CD4-positive, CD25-positive, alpha-beta regulatory T cell (primary cell): ENCODE measurements around the gene CSMD2. TPM values are rescaled to one million over a fixed set of nuclear protein-coding genes. Genes with fewer than 3 reads are reported as not detected.

Source experiments
- ATAC-seq, 2 donors: fragments of 150-1000 bp; cut with Tn5 transposase; one replicate each; pipeline ENCODE4 v1.10.0; 2021; ENCODE audit warnings: low read depth in 2 of 2, moderate number of reproducible peaks in 2 of 2, moderate library complexity in 1 of 2
- DNase-seq, 3 donors: peaks; one replicate each; pipeline versions ENCODE4 v3.0.0 to v3.0.0-alpha.2; 2012 to 2022; ENCODE audit warnings: mixed read lengths in 1 of 3
- H3K27ac ChIP-seq: one replicate; pipeline ENCODE4 v1.7.0; 2013; ENCODE audit warnings: mild to moderate bottlenecking, low read length; ENCODE audit not compliant: insufficient read depth, poor library complexity, severe bottlenecking
- H3K27me3 ChIP-seq: one replicate; pipeline ENCODE4 v1.7.0; 2013; ENCODE audit warnings: low read length; ENCODE audit not compliant: control insufficient read depth, insufficient read depth
- H3K36me3 ChIP-seq: one replicate; pipeline ENCODE4 v1.7.0; 2013; ENCODE audit warnings: mild to moderate bottlenecking, low read length, moderate library complexity; ENCODE audit not compliant: control insufficient read depth, insufficient read depth
- H3K4me1 ChIP-seq: 2 replicates; pipeline ENCODE4 v1.7.0; 2013; ENCODE audit warnings: mild to moderate bottlenecking, low read length; ENCODE audit not compliant: insufficient read depth, control insufficient read depth, poor library complexity, severe bottlenecking
- H3K4me3 ChIP-seq: one replicate; pipeline ENCODE4 v1.7.0; 2013; ENCODE audit warnings: low read depth, mild to moderate bottlenecking, low read length, moderate library complexity
- H3K9me3 ChIP-seq, 2 experiments: 1 replicate in 1 of 2; 2 replicates in 1 of 2; pipeline ENCODE4 v1.7.0; 2013; ENCODE audit warnings: low read length in 2 of 2, mild to moderate bottlenecking in 1 of 2, moderate library complexity in 1 of 2; ENCODE audit not compliant: control insufficient read depth in 2 of 2
- H3K27ac Mint-ChIP-seq, 3 donors: one replicate each; pipeline ENCODE4 v1.8.0; 2020 to 2022; ENCODE audit warnings: mild to moderate bottlenecking in 3 of 3, mixed read lengths in 3 of 3, moderate library complexity in 2 of 3
- H3K27me3 Mint-ChIP-seq: one replicate; pipeline ENCODE4 v1.8.0; 2022; ENCODE audit warnings: mild to moderate bottlenecking, mixed read lengths
- H3K36me3 Mint-ChIP-seq: one replicate; pipeline ENCODE4 v1.8.0; 2020; ENCODE audit warnings: mixed read lengths
- H3K4me1 Mint-ChIP-seq, 4 donors: one replicate each; pipeline ENCODE4 v1.8.0; 2020 to 2022; ENCODE audit warnings: mixed read lengths in 4 of 4, mild to moderate bottlenecking in 1 of 4
- H3K4me3 Mint-ChIP-seq, 4 donors: one replicate each; pipeline ENCODE4 v1.8.0; 2020 to 2022; ENCODE audit warnings: mild to moderate bottlenecking in 4 of 4, mixed read lengths in 4 of 4, moderate library complexity in 3 of 4
- H3K9me3 Mint-ChIP-seq, 7 donors: one replicate each; pipeline ENCODE4 v1.8.0; 2020 to 2022; ENCODE audit warnings: mixed read lengths in 7 of 7, mild to moderate bottlenecking in 3 of 7, moderate library complexity in 2 of 7
- polyA plus RNA-seq, 4 donors: library from polyadenylated mRNA; unstranded; fragments of 300-500 nt; fragmentation: Illumina TruSeq; gene quantifications; one replicate each; pipeline ENCODE4 v1.2.3, GENCODE V29; 2021
- total RNA-seq: library from RNA; stranded (reverse); gene quantifications from one replicate; pipeline ENCODE4 v1.2.3, GENCODE V29; 2022

The CSMD2 gene
- total and polyA plus RNA-seq, 5 donors from 2014 or later, result not detected

- H3K4me3 ChIP-seq, result no peak overlapping the region
- DNase-seq, result no peak
- H3K36me3 ChIP-seq, result no peaks in the 10 kb centered on the region
- Mint-ChIP-seq H3K4me1 (no peaks in the 10 kb centered on the region), H3K27me3 (no peaks in the 10 kb centered on the region), H3K9me3 (peaks cover 0 to 7% (median 4%) of the 10 kb centered on the region in 7 donors), H3K27ac (no peak overlapping the region), H3K4me3 (no peak overlapping the region), H3K36me3 (no peaks in the 10 kb centered on the region)
- no peaks in the 10 kb centered on the region for H3K27me3 ChIP-seq
- H3K27ac ChIP-seq, result no peak overlapping the region
- ATAC-seq, result no peak
- no peaks in the 10 kb centered on the region for H3K9me3 ChIP-seq
- H3K4me1 ChIP-seq, result no peaks in the 10 kb centered on the region
Observed at GRCh38 chr1:33502726-33503125, 662.3 kb downstream of the CSMD2 start.

GRCh38 chr1:33501774-33502173 is 663.3 kb downstream of the CSMD2 start:
- H3K4me3 ChIP-seq, result no peak overlapping the region
- H3K4me1 ChIP-seq, result no peaks in the 10 kb centered on the region
- no peak for ATAC-seq
- no peaks in the 10 kb centered on the region for H3K27me3 Mint-ChIP-seq
- no peak overlapping the region for H3K27ac ChIP-seq
- no peaks in the 10 kb centered on the region for H3K36me3 ChIP-seq
- H3K27ac Mint-ChIP-seq, result no peak overlapping the region
- no peak overlapping the region for H3K4me3 Mint-ChIP-seq
- no peaks in the 10 kb centered on the region for H3K36me3 Mint-ChIP-seq
- H3K27me3 ChIP-seq, result no peaks in the 10 kb centered on the region
- no peak for DNase-seq
- peaks cover 5 to 8% of the 10 kb centered on the region in 2 experiments for H3K9me3 ChIP-seq
- H3K4me1 Mint-ChIP-seq, result no peaks in the 10 kb centered on the region
- H3K9me3 Mint-ChIP-seq, result peaks cover 0 to 15% (median 11%) of the 10 kb centered on the region in 7 donors

- H3K4me3 ChIP-seq, result no peak overlapping the region
- peaks cover 10 to 12% of the 10 kb centered on the region in 2 experiments for H3K9me3 ChIP-seq
- no peak overlapping the region for H3K27ac ChIP-seq
- H3K27me3 Mint-ChIP-seq, result no peaks in the 10 kb centered on the region
- H3K36me3 ChIP-seq, result no peaks in the 10 kb centered on the region
- no peak overlapping the region for H3K27ac Mint-ChIP-seq
- no peaks in the 10 kb centered on the region for H3K4me1 Mint-ChIP-seq
- DNase-seq, result no peak
- ATAC-seq, result no peak
- no peaks in the 10 kb centered on the region for H3K27me3 ChIP-seq
- peaks cover under 1 to 19% (median 12%) of the 10 kb centered on the region in 7 donors for H3K9me3 Mint-ChIP-seq
- H3K4me1 ChIP-seq, result no peaks in the 10 kb centered on the region
- H3K36me3 Mint-ChIP-seq, result no peaks in the 10 kb centered on the region
- no peak overlapping the region for H3K4me3 Mint-ChIP-seq
Observed at GRCh38 chr1:33501309-33501708, 663.7 kb downstream of the CSMD2 start.

- H3K9me3 Mint-ChIP-seq, result peaks cover 0 to 27% (median 14%) of the 10 kb centered on the region in 7 donors
- DNase-seq (no peak), ATAC-seq (no peak)
- H3K4me3 Mint-ChIP-seq, result no peak overlapping the region
- no peaks in the 10 kb centered on the region for H3K4me1 Mint-ChIP-seq
- no peak overlapping the region for H3K4me3 ChIP-seq
- H3K4me1 ChIP-seq, result no peaks in the 10 kb centered on the region
- no peak overlapping the region for H3K27ac Mint-ChIP-seq
- no peaks in the 10 kb centered on the region for H3K36me3 ChIP-seq
- H3K27me3 Mint-ChIP-seq, result no peaks in the 10 kb centered on the region
- no peaks in the 10 kb centered on the region for H3K27me3 ChIP-seq
- H3K36me3 Mint-ChIP-seq, result no peaks in the 10 kb centered on the region
- H3K27ac ChIP-seq, result no peak overlapping the region
- peaks cover 17 to 19% of the 10 kb centered on the region in 2 experiments for H3K9me3 ChIP-seq
Observed at GRCh38 chr1:33500547-33500946, 664.5 kb downstream of the CSMD2 start.

- H3K9me3 ChIP-seq, result peaks cover 38 to 47% of the 10 kb centered on the region in 2 experiments
- Mint-ChIP-seq H3K4me3 (no peak overlapping the region), H3K4me1 (no peaks in the 10 kb centered on the region), H3K27me3 (no peaks in the 10 kb centered on the region), H3K27ac (no peak overlapping the region), H3K36me3 (peaks cover 23% of the 10 kb centered on the region), H3K9me3 (peaks cover 4 to 54% (median 22%) of the 10 kb centered on the region in 7 donors)
- no peaks in the 10 kb centered on the region for H3K27me3 ChIP-seq
- ATAC-seq, result no peak
- no peak for DNase-seq
- no peaks in the 10 kb centered on the region for H3K4me1 ChIP-seq
- no peaks in the 10 kb centered on the region for H3K36me3 ChIP-seq
- H3K27ac ChIP-seq, result no peak overlapping the region
- H3K4me3 ChIP-seq, result no peak overlapping the region
Observed at GRCh38 chr1:33497410-33497809, 667.6 kb downstream of the CSMD2 start.

- ATAC-seq, result no peak
- Histone ChIP-seq H3K9me3 (peaks cover 42 to 47% of the 10 kb centered on the region in 2 experiments), H3K4me1 (no peaks in the 10 kb centered on the region), H3K4me3 (no peak overlapping the region), H3K27ac (no peak overlapping the region), H3K36me3 (no peaks in the 10 kb centered on the region), H3K27me3 (no peaks in the 10 kb centered on the region)
- no peak for DNase-seq
- peaks cover 36% of the 10 kb centered on the region for H3K36me3 Mint-ChIP-seq
- no peak overlapping the region for H3K27ac Mint-ChIP-seq
- H3K4me3 Mint-ChIP-seq, result no peak overlapping the region
- no peaks in the 10 kb centered on the region for H3K27me3 Mint-ChIP-seq
- no peaks in the 10 kb centered on the region for H3K4me1 Mint-ChIP-seq
- H3K9me3 Mint-ChIP-seq, result peaks cover 4 to 60% (median 22%) of the 10 kb centered on the region in 7 donors
Observed at GRCh38 chr1:33494929-33495328, 670.1 kb downstream of the CSMD2 start.

GRCh38 chr1:33488624-33489023 is 676.4 kb downstream of the CSMD2 start:
- ATAC-seq (no peak), DNase-seq (no peak)
- H3K27ac ChIP-seq, result no peak overlapping the region
- H3K4me1 ChIP-seq, result no peaks in the 10 kb centered on the region
- Mint-ChIP-seq H3K4me3 (no peak overlapping the region), H3K4me1 (no peaks in the 10 kb centered on the region), H3K27me3 (no peaks in the 10 kb centered on the region), H3K36me3 (peaks cover 54% of the 10 kb centered on the region), H3K9me3 (peaks cover 0 to 33% (median 9%) of the 10 kb centered on the region in 7 donors), H3K27ac (no peak overlapping the region)
- H3K4me3 ChIP-seq, result no peak overlapping the region
- H3K9me3 ChIP-seq, result peaks cover 8 to 22% of the 10 kb centered on the region in 2 experiments
- H3K27me3 ChIP-seq, result no peaks in the 10 kb centered on the region
- peaks cover 6% of the 10 kb centered on the region for H3K36me3 ChIP-seq

GRCh38 chr1:33482412-33482811 is 682.6 kb downstream of the CSMD2 start:
- Histone ChIP-seq H3K4me1 (no peaks in the 10 kb centered on the region), H3K27me3 (no peaks in the 10 kb centered on the region), H3K27ac (no peak overlapping the region), H3K9me3 (peaks cover 2 to 14% of the 10 kb centered on the region in 2 experiments), H3K4me3 (no peak overlapping the region), H3K36me3 (no peaks in the 10 kb centered on the region)
- Mint-ChIP-seq H3K27me3 (no peaks in the 10 kb centered on the region), H3K27ac (no peak overlapping the region), H3K4me3 (no peak overlapping the region), H3K36me3 (peaks cover 25% of the 10 kb centered on the region), H3K4me1 (peaks cover 0 to 4% (median under 1%) of the 10 kb centered on the region in 4 donors), H3K9me3 (peaks cover 0 to 19% (median 5%) of the 10 kb centered on the region in 7 donors)
- DNase-seq (no peak), ATAC-seq (no peak)
